SK-N-SH (cell line): ENCODE measurements around the gene SLC33A1.

ENCODE experiments used
- EP300 ChIP-seq, 2 experiments: IDR thresholded peaks; 2 replicates each; pipeline versions ENCODE4 v1.4.0 to v1.6.1; 2012; ENCODE audit warnings: borderline replicate concordance in 1 of 2, low read depth in 1 of 2, low read length in 1 of 2
- EZH2phosphoT487 ChIP-seq: fragments of 200-600 bp; sonication (generic); IDR thresholded peaks from 2 replicates; pipeline ENCODE4 v1.6.1; 2017; ENCODE audit warnings: low read depth, mixed run types, mild to moderate bottlenecking, antibody characterized with exemption, moderate library complexity, borderline replicate concordance
- NRF1 ChIP-seq: IDR thresholded peaks from 2 replicates; pipeline ENCODE4 v1.6.1; 2012; ENCODE audit warnings: low read depth, mild to moderate bottlenecking, low read length
- POLR2AphosphoS5 ChIP-seq: IDR thresholded peaks from 2 replicates; pipeline ENCODE4 v1.6.1; 2012; ENCODE audit warnings: low read depth, low read length
- RXRA ChIP-seq: IDR thresholded peaks from 2 replicates; pipeline ENCODE4 v1.4.0; 2012; ENCODE audit warnings: low read depth, mild to moderate bottlenecking, borderline replicate concordance
- SMC3 ChIP-seq: IDR thresholded peaks from 2 replicates; pipeline ENCODE4 v1.6.1; 2012; ENCODE audit warnings: low read depth, low read length, improper control_type of control experiment
- TF ChIP-seq, protein P1 (sequence below): IDR thresholded peaks from 2 replicates; pipeline ENCODE4 v1.4.0; 2012; ENCODE audit warnings: low read depth
- TF ChIP-seq, protein P2 (sequence below): fragments of 200-600 bp; sonication (generic); IDR thresholded peaks from 2 replicates; pipeline ENCODE4 v1.6.1; 2017; ENCODE audit warnings: antibody characterized with exemption, mild to moderate bottlenecking, moderate library complexity

DNA sequence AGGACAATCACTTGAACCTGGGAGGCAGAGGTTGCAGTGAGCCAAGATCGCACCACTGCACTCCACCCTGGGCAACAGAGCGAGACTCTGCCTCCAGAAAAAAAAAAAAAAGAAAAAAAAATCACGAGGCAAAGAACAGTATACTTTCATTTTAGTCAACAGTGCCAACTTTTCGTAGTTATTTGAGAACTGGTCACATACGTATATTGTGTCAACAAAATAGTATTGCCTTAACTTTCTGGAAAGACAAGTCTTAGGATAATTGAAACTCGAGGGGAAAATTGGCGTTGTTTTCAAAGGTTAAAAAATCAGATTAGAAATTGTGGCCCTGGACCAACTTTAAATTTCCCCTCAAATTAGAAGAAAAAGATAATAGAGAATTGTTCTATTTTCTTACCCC is 30.1 kb upstream of the SLC33A1 start:
- TF ChIP-seq, protein P1, sequence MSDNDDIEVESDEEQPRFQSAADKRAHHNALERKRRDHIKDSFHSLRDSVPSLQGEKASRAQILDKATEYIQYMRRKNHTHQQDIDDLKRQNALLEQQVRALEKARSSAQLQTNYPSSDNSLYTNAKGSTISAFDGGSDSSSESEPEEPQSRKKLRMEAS: no peak
- TF ChIP-seq, protein P2, sequence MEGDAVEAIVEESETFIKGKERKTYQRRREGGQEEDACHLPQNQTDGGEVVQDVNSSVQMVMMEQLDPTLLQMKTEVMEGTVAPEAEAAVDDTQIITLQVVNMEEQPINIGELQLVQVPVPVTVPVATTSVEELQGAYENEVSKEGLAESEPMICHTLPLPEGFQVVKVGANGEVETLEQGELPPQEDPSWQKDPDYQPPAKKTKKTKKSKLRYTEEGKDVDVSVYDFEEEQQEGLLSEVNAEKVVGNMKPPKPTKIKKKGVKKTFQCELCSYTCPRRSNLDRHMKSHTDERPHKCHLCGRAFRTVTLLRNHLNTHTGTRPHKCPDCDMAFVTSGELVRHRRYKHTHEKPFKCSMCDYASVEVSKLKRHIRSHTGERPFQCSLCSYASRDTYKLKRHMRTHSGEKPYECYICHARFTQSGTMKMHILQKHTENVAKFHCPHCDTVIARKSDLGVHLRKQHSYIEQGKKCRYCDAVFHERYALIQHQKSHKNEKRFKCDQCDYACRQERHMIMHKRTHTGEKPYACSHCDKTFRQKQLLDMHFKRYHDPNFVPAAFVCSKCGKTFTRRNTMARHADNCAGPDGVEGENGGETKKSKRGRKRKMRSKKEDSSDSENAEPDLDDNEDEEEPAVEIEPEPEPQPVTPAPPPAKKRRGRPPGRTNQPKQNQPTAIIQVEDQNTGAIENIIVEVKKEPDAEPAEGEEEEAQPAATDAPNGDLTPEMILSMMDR: no peak
- no peak for TF ChIP-seq SMC3
- TF ChIP-seq RXRA: no peak
- TF ChIP-seq EZH2phosphoT487: no peak
- no peak for TF ChIP-seq NRF1
- no peak for TF ChIP-seq EP300 (IDR thresholded peaks at IDR 0.05; ENCODE audit: borderline replicate concordance in 1 of 2, low read depth in 1 of 2, low read length in 1 of 2)
- TF ChIP-seq POLR2AphosphoS5: no peak
